HG03066 (cell line): ENCODE data around the gene MAGI3.
"Not testable (repeated sequence)": the region's sequence is repeated elsewhere in the genome, so short reads cannot be mapped to it uniquely, and the experiment has no call there.

Source experiments
- ATAC-seq: cut with Tn5 transposase; IDR thresholded peaks from one replicate; pipeline ENCODE4 v1.9.1; 2021; ENCODE audit warnings: low read depth; ENCODE audit not compliant: unreplicated experiment

Gene MAGI3

DNA sequence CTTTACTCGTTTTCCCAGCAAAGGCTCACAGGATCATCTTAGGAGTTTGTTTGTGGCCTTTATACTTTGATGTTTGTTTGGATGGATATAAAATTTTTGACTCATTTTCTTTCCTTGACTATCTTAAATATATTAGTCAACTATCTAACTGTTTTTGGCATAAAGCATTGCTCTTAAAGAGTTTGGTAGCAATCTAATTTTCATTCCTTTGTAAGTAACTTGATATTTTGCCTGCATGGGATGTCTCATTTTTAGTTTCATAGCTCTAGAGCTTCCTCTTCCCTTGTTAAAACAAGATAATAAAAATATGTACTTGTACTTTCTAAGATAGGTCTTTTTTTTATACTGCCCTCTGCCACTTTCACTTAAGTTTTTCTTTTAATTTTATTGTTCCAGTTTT, 161.9 kb downstream of the MAGI3 start:
- no peak for ATAC-seq

GRCh38 chr1:113557187-113557586, 166.9 kb downstream of the MAGI3 start:
- no peak for ATAC-seq

DNA sequence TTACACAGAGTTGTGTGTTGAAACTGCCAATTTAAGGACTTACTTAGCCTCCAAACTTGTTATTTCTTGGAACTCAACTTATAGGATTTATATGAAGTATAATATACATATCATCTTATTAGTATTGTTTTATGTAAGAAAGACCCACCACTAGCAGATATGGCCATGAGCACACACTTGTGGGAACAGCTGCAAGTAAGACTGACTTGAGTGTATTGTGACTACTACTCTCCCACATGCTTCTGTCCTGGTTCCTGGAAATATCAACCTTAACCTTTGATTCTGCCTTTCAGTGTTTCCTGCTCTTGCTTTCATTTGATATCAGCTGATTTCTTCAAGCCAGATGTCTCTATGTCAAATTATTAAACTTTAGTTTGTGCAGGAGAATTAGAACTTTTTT, 175.3 kb downstream of the MAGI3 start:
- no peak for ATAC-seq

GRCh38 chr1:113567427-113567826, 177.1 kb downstream of the MAGI3 start:
- no peak for ATAC-seq

DNA sequence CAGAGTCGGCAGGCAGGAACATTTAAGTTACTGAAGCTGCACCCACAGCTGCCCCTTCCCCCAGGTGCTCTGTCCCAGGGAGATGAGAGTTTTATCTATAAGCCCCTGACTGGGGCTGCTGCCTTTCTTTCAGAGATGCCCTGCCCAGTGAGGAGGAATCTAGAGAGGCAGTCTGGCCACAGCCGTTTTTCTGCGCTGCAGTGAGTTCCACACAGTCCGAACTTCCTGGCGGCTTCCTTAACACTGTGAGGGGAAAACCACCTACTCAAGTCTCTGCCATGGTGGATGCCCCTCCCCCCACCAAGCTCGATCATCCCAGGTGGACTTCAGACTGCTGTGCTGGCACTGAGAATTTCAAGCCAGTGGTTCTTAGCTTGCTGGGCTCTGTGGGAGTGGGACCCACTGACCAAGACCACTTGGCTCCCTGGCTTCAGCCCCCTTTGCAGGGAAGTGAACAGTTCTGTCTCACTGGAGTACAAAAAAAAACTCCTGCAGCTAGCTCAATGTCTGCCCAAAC, 185.5 kb downstream of the MAGI3 start:
- not testable (repeated sequence) for ATAC-seq

- no peak for ATAC-seq
These were observed 186.0 kb downstream of the MAGI3 start for GRCh38 chr1:113576271-113576670.

- no peak for ATAC-seq
These were observed 189.1 kb downstream of the MAGI3 start for GRCh38 chr1:113579256-113580018.

- ATAC-seq = no peak
These were observed 191.0 kb downstream of the MAGI3 start for GRCh38 chr1:113581323-113581722.

GRCh38 chr1:113582084-113582483, 191.8 kb downstream of the MAGI3 start:
- no peak for ATAC-seq

GRCh38 chr1:113587475-113587874, 197.2 kb downstream of the MAGI3 start:
- ATAC-seq = no peak

DNA sequence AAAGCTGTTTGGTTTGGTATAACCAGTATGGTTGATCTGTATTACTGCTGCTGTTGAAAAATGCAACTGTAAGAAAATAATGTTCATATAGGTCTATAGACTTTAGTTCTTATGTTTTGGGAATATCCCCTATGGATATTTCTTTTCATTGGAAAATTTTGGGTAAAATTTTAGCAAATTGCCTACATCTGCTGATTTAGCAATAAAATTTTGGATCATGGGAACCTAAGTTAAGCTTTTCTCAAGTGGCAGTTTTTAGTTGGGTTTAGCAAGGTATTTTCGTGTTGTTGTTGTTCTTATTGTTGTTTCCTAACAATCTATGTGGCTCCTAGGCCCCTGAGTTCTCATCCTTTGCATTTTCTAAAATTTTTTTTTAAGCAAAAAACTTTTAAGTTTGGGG, 201.9 kb downstream of the MAGI3 start:
- ATAC-seq = no peak

- no peak for ATAC-seq
These were observed 203.4 kb downstream of the MAGI3 start for GRCh38 chr1:113593550-113594297.

GRCh38 chr1:113604466-113604865, 214.2 kb downstream of the MAGI3 start:
- ATAC-seq = not testable (repeated sequence)

DNA sequence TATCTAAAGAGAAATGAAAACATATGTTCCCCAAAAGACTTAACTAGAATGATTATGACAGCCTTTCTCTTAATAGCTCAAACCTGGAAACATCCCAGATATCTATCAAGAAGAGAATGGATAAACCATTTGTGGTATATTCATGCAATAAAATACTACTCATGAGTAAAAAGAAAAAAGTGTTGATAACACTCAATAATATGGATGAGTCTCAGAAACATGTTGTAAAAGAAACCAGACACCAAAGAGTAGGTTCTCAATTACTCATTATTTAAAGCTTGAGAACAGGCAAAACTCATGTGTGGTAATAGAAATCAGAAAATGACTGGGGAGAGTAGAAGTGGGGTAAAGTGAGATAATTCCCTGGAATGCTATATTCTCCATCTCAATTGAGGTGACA, 214.8 kb downstream of the MAGI3 start:
- ATAC-seq = no peak

GRCh38 chr1:113608399-113608798, 218.1 kb downstream of the MAGI3 start:
- ATAC-seq = no peak

DNA sequence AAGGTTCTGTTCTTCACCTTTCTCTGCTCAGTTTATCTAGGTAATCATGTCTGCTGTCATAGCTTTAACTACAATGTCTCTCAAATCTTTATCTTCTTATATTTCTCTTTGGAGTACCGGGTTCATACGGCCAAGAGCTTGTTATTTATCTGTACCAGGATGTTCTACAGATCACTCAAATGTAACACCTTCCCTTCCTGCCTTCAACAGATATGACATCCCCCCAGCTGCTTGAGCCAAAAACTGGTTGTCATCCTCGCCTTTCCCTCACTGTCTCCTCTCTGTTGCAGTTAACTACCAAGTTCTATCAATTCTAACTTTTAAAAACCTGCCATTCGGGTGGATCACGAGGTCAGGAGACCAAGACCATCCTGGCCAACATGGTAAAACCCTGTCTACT, 220.1 kb downstream of the MAGI3 start:
- ATAC-seq = no peak

DNA sequence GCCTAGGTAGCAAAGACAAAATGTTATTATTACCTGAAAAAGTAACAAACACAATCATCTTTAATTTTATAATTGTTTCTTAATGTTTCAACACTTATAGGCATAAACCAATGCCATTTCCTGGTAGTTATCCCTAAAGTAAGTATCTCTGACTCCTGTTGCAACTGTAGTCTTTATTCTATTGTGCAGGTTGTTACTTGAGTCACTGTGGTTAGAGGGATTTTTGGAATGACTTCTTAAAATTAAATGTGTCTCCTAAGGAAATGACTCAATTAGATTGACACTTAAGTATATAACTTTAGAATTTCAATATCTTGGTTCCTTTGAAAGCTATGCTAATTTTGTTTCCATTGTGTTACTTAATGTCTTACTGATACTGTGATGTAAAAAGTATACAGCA, 225.1 kb downstream of the MAGI3 start:
- no peak for ATAC-seq

DNA sequence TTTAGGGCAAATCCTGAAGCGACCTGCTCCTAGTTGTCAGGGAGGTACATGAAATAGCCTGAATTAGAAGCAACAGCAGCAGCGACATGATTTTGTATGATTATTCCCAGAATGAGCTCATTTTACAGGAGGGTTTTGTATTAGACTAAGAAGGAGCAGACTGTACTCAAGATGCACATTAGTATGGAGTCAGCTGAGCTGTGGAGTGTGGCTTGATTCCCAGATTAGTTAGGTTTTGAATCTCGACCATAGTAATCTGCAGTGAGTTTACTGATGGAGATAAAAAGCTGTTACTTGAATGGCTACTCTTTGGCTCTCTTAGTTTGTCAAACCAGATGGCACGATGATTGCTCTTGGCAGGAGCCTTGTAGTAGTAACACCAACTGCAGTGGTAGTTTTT, 225.8 kb downstream of the MAGI3 start:
- ATAC-seq = no peak

GRCh38 chr1:113617438-113618141, 227.3 kb downstream of the MAGI3 start:
- ATAC-seq = no peak

DNA sequence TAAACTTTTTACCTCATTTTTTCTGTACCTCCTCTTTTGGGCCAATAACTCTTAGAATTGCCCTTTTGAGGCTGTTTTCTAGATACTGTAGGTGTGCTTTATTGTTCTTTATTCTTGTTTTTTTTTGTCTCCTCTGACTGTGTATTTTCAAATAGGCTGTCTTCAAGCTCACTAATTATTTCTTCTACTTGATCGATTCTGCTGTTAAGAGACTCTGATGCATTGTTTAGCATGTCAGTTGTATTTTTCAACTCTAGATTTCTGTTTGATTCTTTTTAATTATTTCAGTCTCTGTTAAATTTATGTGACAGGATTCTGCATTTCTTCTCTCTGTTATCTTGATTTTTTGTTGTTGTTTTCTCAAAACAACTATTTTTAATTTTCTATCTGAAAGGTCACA, 238.7 kb downstream of the MAGI3 start:
- no peak for ATAC-seq
